HG02884 (cell line): ENCODE measurements around the gene EMC8.
"Not testable (repeated sequence)": the region's sequence is repeated elsewhere in the genome, so short reads cannot be mapped to it uniquely, and the experiment has no call there.

Experiments used
- ATAC-seq: cut with Tn5 transposase; IDR thresholded peaks from one replicate; pipeline ENCODE4 v1.9.1; 2021; ENCODE audit warnings: mild to moderate bottlenecking, moderate library complexity; ENCODE audit not compliant: unreplicated experiment

Gene EMC8

DNA sequence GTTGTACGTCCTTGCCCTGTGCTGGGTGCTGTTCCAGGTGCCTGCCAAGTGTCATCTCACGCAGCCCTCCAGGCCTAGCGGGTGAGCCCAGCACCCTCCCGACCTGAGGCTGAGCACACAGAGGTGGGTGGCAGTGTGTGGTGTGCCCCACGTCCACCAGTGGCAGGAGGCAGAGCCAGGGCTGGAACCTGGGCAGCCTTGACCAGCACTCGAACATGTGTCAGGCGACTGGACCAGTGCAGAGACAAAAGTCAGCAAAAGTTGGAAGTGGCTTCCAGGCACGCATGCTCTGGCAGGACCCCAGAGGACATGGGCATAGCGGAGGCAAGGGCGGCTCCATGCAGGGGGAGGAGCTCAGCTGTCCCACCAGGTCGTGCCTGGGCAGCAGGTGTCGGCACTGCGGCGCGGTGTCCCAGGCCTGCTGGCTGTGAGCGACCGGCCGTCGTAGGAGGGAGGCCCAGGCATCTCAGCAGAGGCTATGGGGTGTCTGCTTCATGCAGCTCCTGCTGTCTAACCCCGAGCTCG, 35.9 kb upstream of the EMC8 start:
- no peak for ATAC-seq

DNA sequence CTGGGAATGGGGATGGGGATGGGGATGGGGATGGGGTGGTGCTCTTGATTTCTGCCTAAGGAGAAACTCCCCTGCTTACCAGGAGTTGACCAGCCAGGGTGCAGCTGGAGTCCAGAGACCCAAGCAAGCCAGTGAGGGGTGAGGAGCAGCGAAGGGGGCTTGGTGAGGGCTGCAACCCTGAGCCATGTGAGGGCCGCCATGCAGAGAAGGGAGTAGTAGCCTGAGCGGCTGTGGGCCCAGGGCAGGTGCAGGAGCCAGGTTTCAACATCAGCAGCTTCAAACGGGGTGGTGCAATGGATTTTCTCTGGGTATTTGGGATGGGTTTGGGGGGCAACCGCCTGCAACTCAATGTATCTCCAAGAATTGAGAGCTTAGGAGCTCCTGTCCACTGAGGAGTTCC, 35.4 kb upstream of the EMC8 start:
- ATAC-seq, result no peak

DNA sequence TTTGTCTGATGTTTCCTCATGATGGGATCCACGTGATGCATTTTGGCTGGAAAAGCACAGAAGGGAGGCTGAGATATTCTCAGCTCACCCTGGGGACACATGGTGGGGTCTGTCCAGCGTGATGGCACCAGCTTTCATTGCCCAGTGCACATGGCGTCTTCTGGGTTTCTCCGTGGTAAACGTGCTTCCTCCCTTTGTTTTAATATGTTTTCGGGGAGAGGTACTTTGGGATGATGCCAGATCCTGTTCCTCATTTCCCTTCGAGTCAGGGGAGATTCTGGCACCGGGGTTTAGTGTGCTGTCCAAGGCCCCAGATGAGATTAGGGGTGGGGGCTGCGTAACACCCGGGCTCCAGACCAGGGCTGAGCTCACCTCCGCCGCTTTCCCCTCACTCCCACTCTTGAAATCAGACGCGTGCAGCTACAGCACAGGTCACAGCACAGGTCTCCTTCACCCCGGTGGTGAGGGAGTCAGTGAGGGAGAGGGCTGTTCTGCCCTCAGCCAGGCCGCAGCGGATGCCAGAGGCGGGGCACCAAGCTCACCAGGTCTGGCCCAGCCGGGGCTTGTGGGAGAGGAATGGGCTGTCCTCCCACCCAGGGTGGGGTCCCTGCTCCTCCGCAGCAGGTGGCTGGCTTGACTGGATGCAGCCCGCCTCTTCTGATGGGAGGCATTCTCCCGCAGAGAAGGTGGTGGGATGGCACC, 34.0 kb upstream of the EMC8 start:
- ATAC-seq, result no peak

DNA sequence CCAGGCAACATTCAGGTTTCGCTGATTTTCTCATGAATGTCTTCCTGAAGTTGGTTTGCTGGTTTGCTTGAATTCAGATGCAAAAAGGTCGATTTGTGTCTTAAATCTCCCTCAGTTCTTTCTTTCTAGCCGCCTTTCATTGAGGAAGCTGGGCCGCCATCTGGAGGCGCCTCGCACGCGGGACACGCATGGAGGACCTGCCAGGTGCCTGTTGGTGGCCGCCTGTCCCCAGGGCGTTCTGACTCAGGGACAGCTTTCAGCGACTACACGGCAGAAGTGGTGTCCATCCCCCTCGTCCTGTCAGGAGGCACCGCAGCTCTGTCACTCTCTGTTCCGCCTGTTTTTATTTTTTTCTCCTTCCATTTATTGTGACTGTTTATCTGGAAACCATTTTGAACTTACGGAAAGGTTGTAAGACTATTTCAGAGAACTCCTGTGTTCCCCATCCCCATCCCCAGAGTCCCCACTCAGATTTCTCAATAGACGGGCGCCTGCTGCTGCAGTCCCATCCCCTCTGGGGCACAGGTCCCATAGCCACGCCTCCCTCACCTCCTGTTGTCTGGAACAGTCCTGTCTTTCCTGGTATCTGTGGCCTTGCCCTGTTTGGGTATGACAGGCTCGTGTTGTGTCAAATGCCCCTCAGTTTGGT, 33.4 kb upstream of the EMC8 start:
- ATAC-seq, result no peak

DNA sequence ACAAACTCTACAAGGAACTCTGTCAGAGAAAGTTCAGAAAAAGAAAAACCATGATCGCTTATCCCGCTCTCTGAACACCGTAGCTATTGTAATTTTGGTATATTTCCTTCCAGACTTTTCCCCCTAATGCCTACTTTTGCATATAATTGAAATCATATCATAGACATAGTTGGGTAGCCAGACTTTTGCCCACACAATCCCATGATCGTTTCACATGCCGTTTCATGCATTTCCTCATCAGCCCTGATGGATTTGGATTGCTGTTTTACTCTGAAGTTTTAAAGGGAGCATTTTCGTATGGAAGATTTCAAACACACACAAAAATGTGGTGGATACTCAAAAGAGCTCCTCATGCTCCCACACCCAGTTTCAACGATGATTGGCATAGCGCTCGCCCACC, 31.5 kb upstream of the EMC8 start:
- no peak for ATAC-seq

DNA sequence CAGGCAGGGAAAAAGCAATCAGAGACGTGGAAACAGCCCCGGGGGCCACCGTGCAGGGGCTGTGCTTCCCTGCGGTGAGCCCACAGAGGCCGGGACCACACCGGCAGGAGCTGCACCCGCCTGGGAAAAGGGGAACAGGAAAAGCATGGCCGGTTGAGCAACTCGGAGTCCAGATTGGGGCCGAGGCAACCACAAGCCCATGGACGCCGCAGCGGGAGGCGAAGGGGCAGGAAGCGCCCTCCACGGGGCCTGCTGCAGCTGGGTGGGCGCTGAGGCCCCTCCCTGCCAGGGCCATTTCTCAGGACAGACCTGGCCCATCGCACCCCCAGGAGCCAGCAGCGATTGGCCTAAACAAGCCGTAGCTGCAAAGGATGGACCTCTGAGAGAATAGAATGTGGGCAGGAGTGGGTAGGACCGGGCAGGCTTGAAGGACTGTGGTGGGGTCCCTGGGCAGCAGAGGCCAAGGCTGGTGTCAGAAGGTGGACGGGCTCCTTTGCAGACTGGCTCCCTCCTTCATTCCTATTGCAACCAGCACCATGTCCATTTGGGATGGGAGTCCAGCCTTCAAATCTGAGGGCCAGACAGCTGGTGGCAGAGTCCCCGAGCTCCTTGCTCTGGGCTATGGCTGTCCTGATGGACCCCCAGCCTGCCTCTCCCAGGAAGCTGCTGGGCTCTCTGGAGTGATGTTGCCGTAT, 30.6 kb upstream of the EMC8 start:
- ATAC-seq, result no peak

DNA sequence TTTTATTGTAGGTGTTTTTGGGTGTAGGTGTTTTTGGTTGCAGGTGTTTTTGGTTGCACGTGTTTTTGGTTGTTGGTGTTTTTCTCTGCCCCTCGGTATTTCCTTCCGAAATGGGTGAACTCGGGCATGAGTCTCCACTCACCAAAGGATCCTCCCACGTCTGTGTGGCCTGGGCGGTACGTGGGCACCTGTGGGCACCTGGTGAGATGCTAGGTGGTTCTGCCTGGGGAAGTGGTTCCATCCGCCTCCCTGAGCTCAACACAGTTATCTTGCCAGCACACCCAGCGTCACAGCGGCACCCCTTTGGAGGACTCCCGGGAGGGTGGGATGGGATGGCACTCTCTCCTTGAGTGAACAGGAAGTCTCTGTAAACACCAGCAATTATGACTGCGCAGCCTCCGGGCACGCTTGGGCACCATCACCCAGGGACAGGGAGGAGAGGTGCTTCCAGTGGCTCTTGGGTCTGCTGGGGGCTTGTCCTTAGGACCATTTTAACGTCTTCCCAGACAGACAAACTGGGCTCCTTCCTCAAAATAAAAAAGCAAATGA, 29.9 kb upstream of the EMC8 start:
- no peak for ATAC-seq

DNA sequence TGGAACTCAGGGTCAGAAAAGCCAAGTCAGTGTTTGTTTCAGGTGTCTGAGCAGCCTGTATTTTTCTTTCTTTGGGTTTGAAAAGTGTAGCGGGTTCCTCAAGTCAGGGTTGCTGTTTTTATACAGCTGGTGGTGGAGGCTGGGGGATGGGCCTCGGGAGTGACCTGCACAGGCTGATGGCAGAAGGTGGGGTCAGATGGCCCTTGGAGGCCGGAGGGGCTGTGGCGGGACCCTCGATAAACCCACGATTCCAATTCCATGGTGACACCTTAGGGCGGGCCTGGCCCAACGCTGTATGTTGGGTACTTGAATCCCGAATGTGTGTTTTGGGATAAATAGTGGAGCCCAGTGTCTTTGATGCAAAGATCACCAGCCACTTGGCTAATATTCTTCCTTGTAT, 28.8 kb upstream of the EMC8 start:
- no peak for ATAC-seq

DNA sequence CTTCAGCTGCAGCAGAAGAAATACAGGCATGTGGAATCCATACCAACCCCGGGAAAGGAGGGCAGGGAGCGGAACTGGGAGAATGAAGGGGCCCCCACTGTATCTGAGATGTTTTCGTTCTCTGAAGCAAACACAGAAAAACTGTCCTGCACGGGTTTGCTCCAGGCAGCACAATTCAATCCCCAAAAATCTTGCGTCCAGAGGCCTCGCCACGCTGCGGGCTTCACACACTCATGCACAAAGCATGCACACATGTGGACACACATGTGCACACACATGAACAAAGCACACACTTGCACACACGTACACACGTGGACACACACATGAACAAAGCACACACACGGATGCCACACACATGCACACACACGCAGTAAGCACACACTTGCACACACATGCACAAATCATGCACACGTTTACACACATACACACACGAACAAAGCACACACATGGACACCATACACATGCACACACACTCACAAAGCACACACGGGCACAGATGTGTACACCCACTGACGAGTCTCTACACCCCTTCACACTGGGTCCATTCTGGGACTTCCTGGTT, 27.4 kb upstream of the EMC8 start:
- no peak for ATAC-seq

DNA sequence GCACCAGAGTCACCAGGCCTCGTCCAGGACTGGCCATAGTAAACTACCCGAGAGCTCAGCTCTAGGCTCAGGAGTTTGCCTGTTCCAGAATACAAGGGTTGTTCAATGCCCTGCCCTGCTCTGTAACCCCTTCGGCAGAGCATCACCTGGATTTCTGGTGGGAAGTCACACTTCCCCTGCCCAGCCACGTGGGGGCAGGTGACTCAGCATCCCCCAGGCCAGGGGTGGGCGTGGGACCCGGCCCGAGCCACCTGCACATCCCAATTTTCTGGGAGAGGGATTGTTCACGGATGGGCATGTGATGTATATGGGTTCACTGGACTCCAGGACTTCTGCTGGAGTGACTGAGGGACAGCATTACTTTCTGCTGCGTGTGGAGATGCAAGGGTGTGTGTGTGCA, 26.0 kb upstream of the EMC8 start:
- ATAC-seq, result no peak

DNA sequence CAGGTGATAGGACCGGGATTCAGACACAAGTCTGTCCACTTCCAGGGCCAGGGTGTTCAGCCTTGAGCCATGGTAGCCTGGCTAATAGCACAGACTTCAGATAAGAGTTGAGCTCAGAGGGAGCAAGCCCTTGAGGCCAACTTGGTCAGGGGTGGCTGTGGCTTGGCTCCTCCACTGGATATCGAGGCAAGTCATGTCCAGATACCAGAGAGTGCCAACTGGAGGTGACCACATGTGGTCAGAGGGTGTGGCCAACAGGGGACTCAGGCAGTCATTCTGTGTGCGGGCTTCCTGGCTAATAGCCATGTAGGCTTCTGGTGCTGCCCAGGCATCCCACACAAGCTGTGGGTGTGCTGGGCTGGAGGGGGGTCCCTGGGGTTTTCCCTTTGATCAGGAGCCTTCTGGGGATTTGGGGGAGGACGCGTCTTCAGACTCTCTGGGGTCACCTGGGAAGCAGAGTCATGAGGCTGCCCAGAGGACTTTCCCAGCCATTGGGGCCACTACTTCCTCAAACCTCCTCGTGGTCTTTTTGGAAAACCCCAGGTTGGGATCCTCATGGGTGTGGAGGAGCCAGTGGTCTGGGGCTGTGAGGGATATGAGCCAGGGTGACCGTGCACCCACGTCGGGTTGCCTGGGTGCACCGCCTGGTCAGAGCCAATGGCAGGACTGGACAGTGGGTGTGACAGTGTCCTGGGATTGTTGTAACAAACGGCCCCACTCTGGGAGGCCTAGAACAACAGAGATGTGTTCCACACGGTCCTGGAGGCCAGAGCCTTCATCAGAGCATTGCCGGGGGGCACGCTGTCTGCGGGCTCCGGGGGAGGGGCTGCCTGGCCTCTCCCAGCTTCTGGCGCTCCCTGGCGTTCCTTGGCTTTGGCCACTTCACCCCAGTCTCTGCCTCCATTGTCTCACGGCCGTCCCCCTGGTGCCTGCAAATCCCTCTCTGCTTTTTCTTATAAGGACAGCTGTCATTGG, 25.1 kb upstream of the EMC8 start:
- no peak for ATAC-seq

DNA sequence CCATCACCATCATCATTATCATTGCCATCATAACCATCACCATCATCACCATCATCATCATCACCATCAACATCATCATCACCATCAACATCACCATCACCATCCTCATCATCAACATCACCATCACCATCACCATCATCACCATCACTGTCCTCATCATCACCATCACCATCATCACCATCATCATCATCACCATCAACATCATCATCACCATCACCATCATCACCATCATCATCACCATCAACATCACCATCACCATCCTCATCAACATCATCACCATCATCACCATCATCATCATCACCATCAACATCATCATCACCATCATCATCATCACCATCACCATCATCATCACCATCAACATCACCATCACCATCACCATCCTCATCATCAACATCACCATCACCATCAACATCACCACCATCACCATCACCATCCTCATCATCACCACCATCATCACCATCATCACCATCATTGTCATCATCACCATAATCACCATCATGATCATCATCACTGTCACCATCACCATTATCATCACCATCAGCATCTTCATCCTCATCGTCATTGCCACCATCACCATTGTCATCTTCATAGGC, 24.1 kb upstream of the EMC8 start:
- no peak for ATAC-seq

DNA sequence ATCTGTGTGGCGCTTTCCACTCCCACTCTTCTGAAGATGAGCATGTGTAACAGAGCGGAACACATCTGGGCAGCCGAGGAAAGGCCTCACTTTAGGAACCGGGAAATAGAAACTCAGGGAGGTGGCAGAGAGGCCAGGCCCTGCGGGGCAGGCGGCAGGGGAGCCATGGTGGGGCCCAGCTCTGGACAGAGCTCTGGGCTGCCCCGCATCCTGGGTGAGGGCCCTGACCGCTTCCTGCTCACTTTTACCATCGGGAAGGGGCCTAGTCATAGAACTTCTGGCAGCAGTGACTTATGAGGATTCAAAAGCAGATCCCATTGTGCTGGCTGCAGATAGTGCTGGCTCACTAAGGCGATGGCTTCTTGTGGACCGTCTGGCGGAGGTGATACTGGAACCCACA, 22.8 kb upstream of the EMC8 start:
- no peak for ATAC-seq

DNA sequence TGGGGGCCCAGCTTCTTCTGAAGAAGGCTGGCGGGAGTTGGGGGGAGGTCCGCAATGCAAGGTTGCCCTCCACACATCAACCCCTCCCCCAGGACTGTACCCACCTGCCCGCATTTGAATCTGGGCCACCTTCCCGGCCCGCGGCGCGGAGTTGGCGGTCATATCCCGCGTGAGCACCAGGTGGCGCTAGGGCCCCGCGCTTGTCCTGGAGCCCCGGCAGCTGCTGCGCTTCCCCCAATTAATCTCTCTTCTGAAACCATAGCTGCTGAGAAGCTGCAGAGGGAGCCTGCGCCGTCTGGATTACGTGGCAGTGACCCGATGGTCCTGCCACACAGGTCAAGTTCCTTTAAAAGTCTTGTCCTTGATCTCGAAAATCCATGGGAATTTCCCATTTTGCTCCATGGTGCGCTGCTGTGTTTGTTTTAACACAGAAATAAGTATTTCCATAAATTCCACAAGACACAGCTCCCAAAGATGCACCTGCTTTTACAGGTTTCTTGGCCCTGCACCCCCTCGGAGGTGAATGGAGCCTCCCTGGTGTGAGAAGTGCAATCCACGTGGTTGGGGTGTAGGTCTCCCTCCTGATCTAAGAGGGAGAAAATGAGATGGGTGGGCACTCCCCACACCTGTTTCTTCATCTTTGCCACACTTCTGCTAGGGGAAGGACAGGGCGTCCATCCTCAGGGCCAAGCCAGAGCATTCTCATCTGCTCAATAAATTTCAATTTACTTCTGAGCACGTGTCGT, 22.2 kb upstream of the EMC8 start:
- ATAC-seq, result peak; percentile 59

DNA sequence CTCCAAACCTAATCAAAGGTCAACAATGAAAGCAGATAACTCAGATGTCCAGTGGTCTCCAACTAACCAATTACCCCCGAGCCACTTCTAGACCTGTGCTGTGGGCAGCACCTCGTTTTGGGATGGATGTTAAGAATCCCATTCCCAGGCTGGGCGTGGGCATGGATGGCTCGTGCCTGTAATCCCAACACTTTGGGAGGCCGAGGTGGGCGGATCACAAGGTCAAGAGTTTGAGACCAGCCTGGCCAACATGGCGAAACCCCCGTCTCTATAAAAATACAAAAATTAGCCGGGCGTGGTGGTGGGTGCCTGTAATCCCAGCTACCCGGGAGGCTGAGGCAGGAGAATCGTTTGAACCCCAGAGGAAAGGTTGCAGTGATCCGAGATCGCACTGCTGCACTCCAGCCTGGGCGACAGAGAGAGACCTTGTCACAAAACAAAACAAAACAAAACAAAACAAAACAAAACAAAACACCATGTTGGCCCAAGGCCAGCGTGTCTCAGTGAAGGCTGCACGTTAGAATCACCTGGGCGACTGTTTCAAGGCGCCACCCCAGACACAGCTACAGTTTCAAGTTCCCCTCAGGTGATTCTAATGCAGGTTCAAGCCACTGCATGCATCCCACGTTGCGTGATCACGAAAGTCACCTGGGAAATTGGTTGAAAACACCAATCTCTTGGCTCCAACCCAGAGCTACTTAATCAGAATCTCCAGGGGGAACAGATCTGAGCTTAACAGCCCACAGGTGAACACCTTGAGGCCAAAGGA, 21.4 kb upstream of the EMC8 start:
- ATAC-seq, result no peak

DNA sequence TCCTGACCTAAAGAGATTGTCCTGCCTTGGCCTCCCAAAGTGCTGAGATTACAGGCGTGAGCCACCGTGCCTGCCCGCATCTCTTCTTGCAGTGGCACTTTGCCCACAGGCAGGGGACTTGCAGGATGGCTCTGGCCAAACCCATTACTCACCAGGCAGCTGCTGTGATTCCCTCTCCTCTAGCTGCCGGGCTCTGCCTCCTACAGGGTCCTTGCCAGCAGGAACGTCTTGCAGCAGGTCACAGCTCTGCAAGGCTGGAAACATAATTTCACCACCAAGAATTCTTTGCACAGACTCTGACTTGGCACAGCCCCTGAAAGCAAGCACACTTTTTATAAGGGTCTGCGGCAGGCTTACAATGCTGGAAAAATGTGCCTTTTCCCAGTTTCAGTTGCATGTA, 20.4 kb upstream of the EMC8 start:
- ATAC-seq, result no peak

DNA sequence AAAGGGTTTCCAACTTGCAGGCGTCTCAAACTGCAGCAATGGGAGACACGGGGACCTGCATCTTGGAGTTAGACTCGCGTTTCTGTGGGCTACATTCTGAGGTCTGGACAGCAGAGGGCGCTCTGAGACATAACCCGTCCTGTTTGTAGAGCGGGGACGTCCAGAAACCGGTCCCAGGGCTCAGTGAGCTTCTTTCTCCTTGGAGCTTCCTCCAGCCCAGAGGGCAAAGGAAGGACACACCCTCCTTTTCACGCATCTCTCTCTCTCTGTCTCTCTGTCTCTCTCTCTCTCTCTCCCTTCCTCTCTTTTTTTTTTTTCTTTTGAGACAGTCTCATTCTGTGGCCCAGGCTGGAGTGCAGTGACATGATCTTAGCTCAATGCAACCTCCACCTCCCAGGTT, 19.9 kb upstream of the EMC8 start:
- ATAC-seq, result no peak

DNA sequence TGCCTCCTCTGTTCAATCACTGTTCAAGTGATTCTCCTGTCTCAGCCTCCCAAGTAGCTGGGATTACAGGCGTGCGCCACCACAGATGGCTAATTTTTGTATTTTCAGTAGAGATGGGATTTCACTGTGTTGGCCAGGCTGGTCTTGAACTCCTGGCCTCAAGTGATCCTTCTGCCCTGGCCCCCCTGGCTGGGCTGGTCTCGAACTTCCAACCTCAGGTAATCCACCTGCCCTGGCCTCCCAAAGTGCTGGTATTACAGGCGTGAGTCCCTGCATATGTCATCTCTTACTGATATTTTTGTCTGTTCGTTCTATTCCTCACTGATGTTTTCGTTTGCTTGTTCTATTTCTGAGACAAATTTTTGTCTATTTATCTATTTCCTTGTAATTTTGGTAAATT, 17.9 kb upstream of the EMC8 start:
- not testable (repeated sequence) for ATAC-seq
